Smooth muscle cell (in vitro differentiated cells): ENCODE data around the gene GPR42. TPM values are rescaled to one million over a fixed set of nuclear protein-coding genes. Genes with fewer than 3 reads are reported as not detected.

Source experiments
- DNase-seq: peaks from one replicate; lab custom pipeline; 2025; ENCODE audit not compliant: unreplicated experiment; lab: John Stamatoyannopoulos, UW
- H2AFZ ChIP-seq: fragments of 200-600 bp; sonication (generic); 2 replicates; pipeline ENCODE4 v1.6.0; 2016; ENCODE audit warnings: antibody characterized with exemption, low read depth, mild to moderate bottlenecking
- H3F3A ChIP-seq: fragments of 200-600 bp; sonication (generic); 2 replicates; pipeline ENCODE4 v1.6.0; 2017; ENCODE audit warnings: antibody characterized with exemption, low read depth
- H3K27ac ChIP-seq: fragments of 200-600 bp; sonication (generic); 2 replicates; pipeline ENCODE4 v1.5.1; 2016; ENCODE audit warnings: low read depth, mild to moderate bottlenecking
- H3K27me3 ChIP-seq: fragments of 200-600 bp; sonication (generic); 2 replicates; pipeline ENCODE4 v1.6.1; 2016; ENCODE audit warnings: low read depth, mild to moderate bottlenecking
- H3K36me3 ChIP-seq: fragments of 200-600 bp; sonication (generic); 2 replicates; pipeline ENCODE4 v1.5.1; 2016; ENCODE audit warnings: low read depth
- H3K4me1 ChIP-seq: fragments of 200-600 bp; sonication (generic); 2 replicates; pipeline ENCODE4 v1.5.1; 2016; ENCODE audit warnings: low read depth
- H3K4me2 ChIP-seq: fragments of 200-600 bp; sonication (generic); 2 replicates; pipeline ENCODE4 v1.6.0; 2016; ENCODE audit warnings: mild to moderate bottlenecking
- H3K4me3 ChIP-seq: fragments of 200-600 bp; sonication (generic); 2 replicates; pipeline ENCODE4 v1.5.1; 2016; ENCODE audit warnings: mild to moderate bottlenecking
- H3K79me2 ChIP-seq: fragments of 200-600 bp; sonication (generic); 2 replicates; pipeline ENCODE4 v1.6.0; 2016; ENCODE audit warnings: low read depth, mild to moderate bottlenecking
- H3K9ac ChIP-seq: fragments of 200-600 bp; sonication (generic); 2 replicates; pipeline ENCODE4 v1.6.0; 2016; ENCODE audit warnings: low read depth
- H3K9me3 ChIP-seq: fragments of 200-600 bp; sonication (generic); replicated peaks from 2 replicates; pipeline ENCODE4 v1.5.1; 2016; ENCODE audit warnings: low read depth
- H4K20me1 ChIP-seq: fragments of 200-600 bp; sonication (generic); 2 replicates; pipeline ENCODE4 v1.6.0; 2016; ENCODE audit warnings: low read depth
- WGBS: methylation state at CpG from one replicate; pipeline ENCODE4 v1.1.7; 2016; ENCODE audit warnings: low lambda C conversion rate; 5-methylcytosine and 5-hydroxymethylcytosine counted together
- polyA plus RNA-seq: library from polyadenylated mRNA; unstranded; fragments of >200 nt; fragmentation: Nextera tagmentation; extraction: Ambion mirVana; gene quantifications from 2 replicates; pipeline ENCODE4 v1.2.1, GENCODE V29; 2016
- total RNA-seq: library from RNA; depleted of rRNA; stranded (reverse); fragments of >200 nt; gene quantifications from 2 replicates; pipeline ENCODE4 v1.2.3, GENCODE V29; 2014
- TF ChIP-seq, protein P1 (sequence below): fragments of 200-600 bp; sonication (generic); IDR thresholded peaks from 2 replicates; pipeline ENCODE4 v1.5.1; 2017; ENCODE audit warnings: borderline replicate concordance, mild to moderate bottlenecking, antibody characterized with exemption; ENCODE audit not compliant: insufficient read depth, poor library complexity, severe bottlenecking

Gene GPR42
- total and polyA plus RNA-seq, 2 experiments from 2014 or later, result not detected

DNA sequence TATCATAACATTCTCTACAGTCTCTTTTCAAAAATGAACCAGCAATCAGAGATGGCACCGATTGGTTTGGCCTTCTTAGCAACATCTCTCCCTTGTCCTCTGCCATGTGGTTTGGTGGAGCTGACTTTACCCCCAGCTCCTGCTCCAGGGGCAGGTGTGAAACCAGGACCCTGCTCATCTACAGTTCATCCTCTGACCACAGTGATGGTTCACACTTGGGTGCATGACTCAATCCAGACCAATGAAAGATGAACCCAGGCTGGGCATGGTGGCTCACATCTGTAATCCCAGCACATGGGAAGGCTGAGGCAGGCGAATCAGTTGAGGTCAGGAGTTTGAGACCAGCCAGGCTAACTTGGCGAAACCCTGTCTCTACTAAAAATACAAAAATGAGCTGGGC is 43.6 kb downstream of the GPR42 start:
- Histone ChIP-seq H3K9me3 (no peaks in the 10 kb centered on the region), H3K79me2 (no peaks in the 10 kb centered on the region), H3K4me2 (no peak overlapping the region), H3F3A (no peaks in the 10 kb centered on the region), H2AFZ (no peak overlapping the region), H3K36me3 (no peaks in the 10 kb centered on the region), H3K4me1 (no peaks in the 10 kb centered on the region), H3K4me3 (no peak overlapping the region), H3K27me3 (peaks cover 18% of the 10 kb centered on the region), H3K27ac (no peak overlapping the region), H3K9ac (no peak overlapping the region), H4K20me1 (no peaks in the 10 kb centered on the region)
- 86% methylated on average over 3 of the region's 3 CpGs for WGBS
- TF ChIP-seq, protein P1, sequence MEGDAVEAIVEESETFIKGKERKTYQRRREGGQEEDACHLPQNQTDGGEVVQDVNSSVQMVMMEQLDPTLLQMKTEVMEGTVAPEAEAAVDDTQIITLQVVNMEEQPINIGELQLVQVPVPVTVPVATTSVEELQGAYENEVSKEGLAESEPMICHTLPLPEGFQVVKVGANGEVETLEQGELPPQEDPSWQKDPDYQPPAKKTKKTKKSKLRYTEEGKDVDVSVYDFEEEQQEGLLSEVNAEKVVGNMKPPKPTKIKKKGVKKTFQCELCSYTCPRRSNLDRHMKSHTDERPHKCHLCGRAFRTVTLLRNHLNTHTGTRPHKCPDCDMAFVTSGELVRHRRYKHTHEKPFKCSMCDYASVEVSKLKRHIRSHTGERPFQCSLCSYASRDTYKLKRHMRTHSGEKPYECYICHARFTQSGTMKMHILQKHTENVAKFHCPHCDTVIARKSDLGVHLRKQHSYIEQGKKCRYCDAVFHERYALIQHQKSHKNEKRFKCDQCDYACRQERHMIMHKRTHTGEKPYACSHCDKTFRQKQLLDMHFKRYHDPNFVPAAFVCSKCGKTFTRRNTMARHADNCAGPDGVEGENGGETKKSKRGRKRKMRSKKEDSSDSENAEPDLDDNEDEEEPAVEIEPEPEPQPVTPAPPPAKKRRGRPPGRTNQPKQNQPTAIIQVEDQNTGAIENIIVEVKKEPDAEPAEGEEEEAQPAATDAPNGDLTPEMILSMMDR, result no peak
- no peak for DNase-seq

DNA sequence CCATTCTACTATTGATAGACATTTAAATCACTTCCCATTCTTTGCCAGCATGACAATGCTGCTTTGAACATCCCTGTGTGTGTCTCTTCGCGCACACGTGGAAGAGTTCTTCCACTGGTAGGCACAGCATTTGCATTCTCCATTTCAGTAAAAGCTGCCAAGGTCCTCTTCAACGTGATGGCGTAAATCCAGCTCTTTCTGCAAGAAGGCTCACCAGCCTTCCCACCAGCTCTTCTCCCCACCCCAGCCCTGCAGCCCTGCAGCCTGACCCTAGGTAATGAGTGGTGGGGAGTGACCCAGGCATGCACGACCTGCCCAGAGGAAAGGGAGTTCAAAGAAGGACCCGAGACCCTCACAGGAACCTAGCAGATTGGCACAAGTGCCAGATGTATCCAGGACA is 45.5 kb downstream of the GPR42 start:
- no peak overlapping the region for H3K9ac ChIP-seq
- no peaks in the 10 kb centered on the region for H3K36me3 ChIP-seq
- WGBS, result 88% methylated on average over 7 of the region's 7 CpGs
- H3F3A ChIP-seq, result no peaks in the 10 kb centered on the region
- H3K9me3 ChIP-seq, result no peaks in the 10 kb centered on the region
- TF ChIP-seq, protein P1, result no peak
- no peak overlapping the region for H2AFZ ChIP-seq
- no peaks in the 10 kb centered on the region for H3K4me1 ChIP-seq
- H3K27ac ChIP-seq, result no peak overlapping the region
- H4K20me1 ChIP-seq, result no peaks in the 10 kb centered on the region
- no peak overlapping the region for H3K4me2 ChIP-seq
- no peak for DNase-seq
- peaks cover 18% of the 10 kb centered on the region for H3K27me3 ChIP-seq
- H3K4me3 ChIP-seq, result no peak overlapping the region
- H3K79me2 ChIP-seq, result no peaks in the 10 kb centered on the region

DNA sequence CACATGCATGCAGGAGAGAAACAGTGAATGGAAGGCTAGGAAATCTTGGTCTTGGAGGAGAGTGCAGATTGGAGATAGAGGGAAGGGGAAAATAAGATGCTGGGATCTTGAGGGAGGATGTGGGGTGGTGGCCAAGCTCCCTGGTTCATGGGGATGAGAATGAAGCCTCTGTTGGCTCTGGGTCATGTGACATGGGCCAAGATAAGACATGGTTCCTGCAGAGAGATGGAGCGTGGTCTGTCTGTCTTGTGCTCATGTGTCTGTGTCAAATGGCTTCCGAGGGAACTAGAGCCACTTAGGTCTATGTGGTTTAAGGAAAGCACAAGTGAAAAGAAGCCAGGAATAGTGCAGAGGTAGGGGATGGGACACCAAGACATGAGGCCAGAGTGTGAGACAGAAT is 46.4 kb downstream of the GPR42 start:
- Histone ChIP-seq H3K4me3 (no peak overlapping the region), H3K36me3 (no peaks in the 10 kb centered on the region), H4K20me1 (no peaks in the 10 kb centered on the region), H2AFZ (no peak overlapping the region), H3K9ac (no peak overlapping the region), H3F3A (no peaks in the 10 kb centered on the region), H3K27me3 (peaks cover 18% of the 10 kb centered on the region), H3K4me1 (no peaks in the 10 kb centered on the region), H3K79me2 (no peaks in the 10 kb centered on the region), H3K27ac (no peak overlapping the region), H3K9me3 (no peaks in the 10 kb centered on the region), H3K4me2 (no peak overlapping the region)
- 88% methylated on average over 2 of the region's 2 CpGs for WGBS
- TF ChIP-seq, protein P1, result no peak
- no peak for DNase-seq

DNA sequence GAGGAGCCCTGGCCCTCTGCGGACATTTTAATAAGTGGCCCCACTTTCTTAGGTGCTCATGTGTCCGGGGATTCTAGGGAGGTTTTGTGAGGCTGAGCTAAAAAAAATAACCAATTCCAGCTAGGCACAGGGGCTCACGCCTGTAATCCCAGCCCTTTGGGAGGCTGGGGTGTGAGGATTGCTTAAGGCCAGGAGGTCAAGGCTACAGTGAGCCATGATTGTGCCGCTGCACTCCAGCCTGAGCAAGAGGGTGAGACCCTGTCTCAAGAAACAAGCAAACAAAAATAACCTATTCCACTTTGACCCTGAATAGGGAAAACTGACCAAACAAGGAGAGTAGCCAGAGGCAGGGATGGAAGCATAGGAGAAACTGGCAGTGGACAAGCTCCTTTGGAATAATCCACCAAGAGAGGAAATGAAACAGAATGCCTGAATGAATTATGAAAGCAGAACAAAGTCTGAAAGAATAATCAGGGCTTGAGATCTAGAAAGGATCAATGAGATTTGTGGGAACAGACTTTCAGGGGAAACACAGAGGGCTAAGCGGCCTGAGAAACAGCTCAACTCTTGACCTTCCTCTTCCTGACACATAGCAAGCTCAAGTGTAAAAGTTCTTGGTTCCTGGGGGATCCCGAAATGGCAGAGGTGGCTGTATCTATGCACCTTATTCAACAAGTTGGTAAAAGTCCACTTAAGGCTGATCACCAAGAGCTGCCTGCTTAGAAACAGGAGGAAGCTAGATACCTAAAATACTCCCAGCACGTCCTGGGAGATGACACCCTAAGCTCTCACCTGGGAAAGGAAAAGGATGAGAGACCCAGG is 47.1 kb downstream of the GPR42 start:
- no peak overlapping the region for H3K4me2 ChIP-seq
- H3K27me3 ChIP-seq, result peaks cover 18% of the 10 kb centered on the region
- no peak overlapping the region for H3K4me3 ChIP-seq
- H3F3A ChIP-seq, result no peaks in the 10 kb centered on the region
- no peaks in the 10 kb centered on the region for H3K9me3 ChIP-seq
- TF ChIP-seq, protein P1, result no peak
- H3K4me1 ChIP-seq, result no peaks in the 10 kb centered on the region
- WGBS, result 89% methylated on average over 7 of the region's 7 CpGs
- H3K36me3 ChIP-seq, result no peaks in the 10 kb centered on the region
- no peak overlapping the region for H2AFZ ChIP-seq
- no peaks in the 10 kb centered on the region for H4K20me1 ChIP-seq
- no peak for DNase-seq
- H3K27ac ChIP-seq, result no peak overlapping the region
- no peaks in the 10 kb centered on the region for H3K79me2 ChIP-seq
- H3K9ac ChIP-seq, result no peak overlapping the region
